HG03439 (cell line): ENCODE results near the gene TMEM192.
"Not testable (repeated sequence)": the region's sequence is repeated elsewhere in the genome, so short reads cannot be mapped to it uniquely, and the experiment has no call there.

Experiments used
- ATAC-seq: cut with Tn5 transposase; IDR thresholded peaks from one replicate; pipeline ENCODE4 v1.9.1; 2021; ENCODE audit warnings: mild to moderate bottlenecking, moderate library complexity; ENCODE audit not compliant: unreplicated experiment

TMEM192 gene

GRCh38 chr4:165112368-165113121 lies at the start of gene TMEM192:
TSS of gene TMEM192 (minus strand) at chr4:165112860. CDS start at chr4:165112773, 87 bp downstream.
- ATAC-seq: peak; percentile 96

DNA sequence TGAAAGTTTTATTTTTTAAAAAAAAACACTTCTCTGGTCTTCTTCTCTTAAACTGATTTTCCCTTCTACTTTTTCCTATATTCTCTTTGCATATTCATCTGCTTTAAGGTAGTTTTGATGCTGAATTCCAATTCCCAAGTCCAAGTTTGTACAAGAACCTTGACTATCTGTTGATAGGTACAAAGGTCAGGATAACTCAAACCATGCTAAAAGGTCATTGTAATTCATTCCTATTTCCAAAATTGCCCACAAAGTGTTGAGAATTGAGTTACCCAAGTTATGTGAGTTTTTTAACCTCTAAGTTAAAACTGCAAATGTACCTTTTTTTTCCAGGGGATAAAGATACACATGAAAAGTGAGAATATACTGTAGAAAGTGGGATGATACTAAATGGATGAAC lies 46.1 kb upstream of the TMEM192 start:
- no peak for ATAC-seq

GRCh38 chr4:165156906-165157305 lies 44.2 kb upstream of the TMEM192 start:
- ATAC-seq: no peak

GRCh38 chr4:165154482-165154881 lies 41.8 kb upstream of the TMEM192 start:
- no peak for ATAC-seq

GRCh38 chr4:165152527-165152926 lies 39.9 kb upstream of the TMEM192 start:
- ATAC-seq: no peak

- no peak for ATAC-seq
Measured at GRCh38 chr4:165151734-165152133, 39.1 kb upstream of the TMEM192 start.

- no peak for ATAC-seq
Measured at GRCh38 chr4:165150545-165150944, 37.9 kb upstream of the TMEM192 start.

GRCh38 chr4:165138843-165139242 lies 26.2 kb upstream of the TMEM192 start:
- ATAC-seq: no peak

- ATAC-seq: no peak
Measured at GRCh38 chr4:165137205-165137604, 24.5 kb upstream of the TMEM192 start.

DNA sequence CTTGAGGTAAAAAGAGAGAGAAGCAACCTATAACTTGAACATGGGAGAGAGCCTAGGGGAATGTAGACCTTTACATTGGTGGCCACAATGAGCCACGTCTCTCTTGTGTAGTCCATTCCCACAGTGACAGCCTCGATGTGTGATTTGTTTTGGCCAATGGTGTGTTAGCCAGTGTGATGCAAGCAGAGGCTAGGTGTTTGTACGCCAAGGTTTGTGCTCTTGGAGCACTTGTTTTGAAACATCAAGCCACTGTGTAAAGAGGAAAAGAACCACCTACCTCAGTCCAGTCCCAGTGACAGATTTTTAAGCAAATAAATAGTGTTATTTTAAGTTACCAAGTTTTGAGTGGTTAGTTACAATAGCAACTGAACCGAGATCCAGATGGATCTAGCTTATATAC lies 23.9 kb upstream of the TMEM192 start:
- no peak for ATAC-seq

GRCh38 chr4:165133150-165133549 lies 20.5 kb upstream of the TMEM192 start:
- no peak for ATAC-seq

DNA sequence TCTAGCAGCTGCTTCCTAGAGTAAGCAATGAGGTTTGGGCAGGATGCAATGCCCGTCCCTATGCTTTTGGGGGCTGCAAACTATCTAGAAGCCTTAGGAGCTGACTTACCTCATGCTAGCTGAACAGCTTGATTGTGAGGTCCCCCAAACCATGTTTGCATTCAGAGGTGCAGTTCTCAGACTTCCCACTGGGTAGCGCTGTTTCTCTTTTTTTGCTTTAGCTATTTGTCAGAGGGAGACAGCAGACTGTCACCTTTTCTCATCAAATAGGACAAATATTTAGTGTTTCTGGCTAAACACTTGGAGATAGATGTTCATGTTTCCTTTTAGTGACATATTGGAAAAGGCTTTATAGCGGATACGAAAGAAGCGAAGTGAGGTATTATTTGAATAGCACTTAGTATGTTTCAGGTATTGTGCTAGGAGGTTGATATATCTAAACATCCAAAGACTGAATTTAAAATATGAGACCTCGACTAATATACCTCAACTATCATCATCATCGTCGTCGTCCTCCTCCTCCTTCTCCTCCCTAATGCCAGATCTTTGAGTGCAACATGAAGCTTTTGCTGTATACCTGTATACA lies 18.7 kb upstream of the TMEM192 start:
- ATAC-seq: peak; percentile 76

GRCh38 chr4:165129924-165130323 lies 17.3 kb upstream of the TMEM192 start:
- ATAC-seq: no peak

GRCh38 chr4:165125869-165126499 lies 13.3 kb upstream of the TMEM192 start:
- ATAC-seq: not testable (repeated sequence)

DNA sequence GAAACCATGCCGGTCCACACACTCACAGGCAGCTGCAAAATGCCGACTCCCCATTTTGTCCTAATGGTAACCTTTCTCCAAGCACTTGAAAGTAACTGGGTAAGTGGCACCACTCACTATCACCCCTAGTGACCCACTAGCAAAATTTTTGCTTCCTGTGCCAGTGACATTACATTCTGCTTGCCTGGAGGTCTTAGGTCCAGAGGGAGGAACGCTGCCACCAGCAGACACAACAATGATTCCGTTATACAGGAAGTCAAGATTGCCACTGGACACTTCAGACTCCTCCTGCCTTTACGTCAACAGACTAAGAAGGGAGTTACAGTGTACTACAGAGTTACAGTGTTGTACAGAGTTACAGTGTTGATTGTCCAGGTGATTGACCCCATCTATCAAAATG lies 11.8 kb upstream of the TMEM192 start:
- no peak for ATAC-seq

DNA sequence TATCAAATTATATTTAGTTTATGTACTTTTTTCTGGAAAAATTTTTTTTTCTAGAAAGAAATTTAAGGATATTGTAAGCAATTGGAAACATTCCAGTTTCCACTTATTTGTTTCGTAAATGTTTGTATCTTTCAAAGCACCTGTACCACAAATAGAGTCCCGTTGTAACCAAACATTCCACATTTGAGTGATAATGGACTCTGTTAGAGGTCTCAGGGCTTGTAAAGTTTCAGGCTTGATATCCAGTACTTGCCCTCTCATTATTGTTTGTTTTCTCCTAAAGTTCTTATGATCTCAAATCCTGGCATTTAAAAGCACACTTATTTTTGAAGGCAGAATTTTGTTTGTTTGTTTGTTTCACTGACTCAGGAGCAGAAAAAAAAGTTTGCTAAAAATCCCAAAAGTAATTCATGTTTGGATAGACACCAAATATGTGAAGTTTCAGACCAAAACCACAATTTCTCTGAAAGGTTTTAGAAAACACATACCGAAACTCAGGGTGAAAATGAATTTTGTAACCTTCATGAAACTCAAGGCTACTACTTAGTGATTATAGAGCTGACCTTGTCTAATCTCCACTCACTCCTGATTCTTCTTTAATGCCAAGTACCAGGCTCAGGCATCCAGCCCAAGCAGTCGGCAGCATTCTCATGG lies 5.7 kb upstream of the TMEM192 start:
- ATAC-seq: peak; percentile 88

DNA sequence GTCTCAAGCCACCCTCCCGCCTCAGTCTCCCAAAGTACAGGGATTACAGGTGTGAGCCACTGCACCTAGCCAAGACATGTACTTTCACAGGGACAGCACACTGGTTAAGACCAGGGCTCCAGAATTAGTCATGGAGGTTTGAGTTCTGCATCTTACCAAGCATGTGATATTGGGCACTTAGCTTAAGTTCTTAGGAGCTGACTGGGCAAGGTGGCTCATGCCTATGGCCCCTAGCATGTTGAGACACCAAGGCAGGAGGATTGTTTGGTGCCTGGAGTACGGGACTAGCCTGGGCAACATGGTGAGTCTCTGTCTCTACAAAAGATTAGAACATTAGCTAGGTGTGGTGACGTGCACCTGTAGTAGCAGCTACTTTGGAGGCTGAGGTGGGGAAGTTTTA lies 2.6 kb upstream of the TMEM192 start:
- no peak for ATAC-seq

- no peak for ATAC-seq
Measured at GRCh38 chr4:165111906-165112367, 723 bp downstream of the TMEM192 start.

- ATAC-seq: no peak
Measured at GRCh38 chr4:165106518-165106917, 6.1 kb downstream of the TMEM192 start.

DNA sequence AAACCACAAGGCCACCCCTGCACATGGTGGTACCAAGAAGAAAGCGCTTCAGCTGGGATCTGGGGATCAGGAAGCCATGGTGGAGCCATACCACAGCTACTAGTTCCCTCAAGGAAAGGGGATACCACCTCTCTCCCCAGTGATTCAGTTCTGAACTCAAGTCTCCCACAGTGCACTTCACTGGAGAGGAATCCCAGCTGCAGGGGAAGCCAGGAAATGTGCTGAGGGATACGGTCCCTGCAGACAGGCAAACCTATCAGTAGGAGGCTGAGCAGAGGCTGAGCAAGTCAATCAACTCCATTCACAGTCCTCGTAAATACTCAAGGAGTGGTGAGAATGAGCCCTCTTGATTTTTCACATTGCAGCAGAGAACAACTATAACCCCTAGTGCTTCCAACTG lies 11.0 kb downstream of the TMEM192 start:
- ATAC-seq: no peak

- ATAC-seq: no peak
Measured at GRCh38 chr4:165096776-165097175, 15.9 kb downstream of the TMEM192 start.

GRCh38 chr4:165095291-165095690 lies 17.4 kb downstream of the TMEM192 start:
- ATAC-seq: no peak
